OCI-LY1 (cell line): Measurements from ENCODE around the gene NUDC.

Experiments
- EZH2 ChIP-seq: fragments of 200-600 bp; sonication (generic), shearing (Covaris generic); IDR thresholded peaks from 2 replicates; pipeline ENCODE4 v1.8.0; 2017; ENCODE audit warnings: borderline replicate concordance, mixed run types, mild to moderate bottlenecking, antibody characterized with exemption, low read length, moderate library complexity, mixed read lengths
- TF ChIP-seq, protein P1 (sequence below): fragments of 200-600 bp; sonication (generic), shearing (Covaris generic); IDR thresholded peaks from 2 replicates; pipeline ENCODE4 v1.5.1; 2017; ENCODE audit warnings: mild to moderate bottlenecking, antibody characterized with exemption, low read length, moderate library complexity, mixed read lengths

- TF ChIP-seq, protein P1, sequence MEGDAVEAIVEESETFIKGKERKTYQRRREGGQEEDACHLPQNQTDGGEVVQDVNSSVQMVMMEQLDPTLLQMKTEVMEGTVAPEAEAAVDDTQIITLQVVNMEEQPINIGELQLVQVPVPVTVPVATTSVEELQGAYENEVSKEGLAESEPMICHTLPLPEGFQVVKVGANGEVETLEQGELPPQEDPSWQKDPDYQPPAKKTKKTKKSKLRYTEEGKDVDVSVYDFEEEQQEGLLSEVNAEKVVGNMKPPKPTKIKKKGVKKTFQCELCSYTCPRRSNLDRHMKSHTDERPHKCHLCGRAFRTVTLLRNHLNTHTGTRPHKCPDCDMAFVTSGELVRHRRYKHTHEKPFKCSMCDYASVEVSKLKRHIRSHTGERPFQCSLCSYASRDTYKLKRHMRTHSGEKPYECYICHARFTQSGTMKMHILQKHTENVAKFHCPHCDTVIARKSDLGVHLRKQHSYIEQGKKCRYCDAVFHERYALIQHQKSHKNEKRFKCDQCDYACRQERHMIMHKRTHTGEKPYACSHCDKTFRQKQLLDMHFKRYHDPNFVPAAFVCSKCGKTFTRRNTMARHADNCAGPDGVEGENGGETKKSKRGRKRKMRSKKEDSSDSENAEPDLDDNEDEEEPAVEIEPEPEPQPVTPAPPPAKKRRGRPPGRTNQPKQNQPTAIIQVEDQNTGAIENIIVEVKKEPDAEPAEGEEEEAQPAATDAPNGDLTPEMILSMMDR, result no peak
- no peak for TF ChIP-seq EZH2
Measured at GRCh38 chr1:26945138-26945537, 23.6 kb downstream of the NUDC start.
